ENCODE results near the gene ZNF107.

The ZNF107 gene

GRCh38 chr7:64753032-64753431, 87.1 kb downstream of the ZNF107 start:
- DNase-seq (ENCODE audit: insufficient read length): no peak

DNA sequence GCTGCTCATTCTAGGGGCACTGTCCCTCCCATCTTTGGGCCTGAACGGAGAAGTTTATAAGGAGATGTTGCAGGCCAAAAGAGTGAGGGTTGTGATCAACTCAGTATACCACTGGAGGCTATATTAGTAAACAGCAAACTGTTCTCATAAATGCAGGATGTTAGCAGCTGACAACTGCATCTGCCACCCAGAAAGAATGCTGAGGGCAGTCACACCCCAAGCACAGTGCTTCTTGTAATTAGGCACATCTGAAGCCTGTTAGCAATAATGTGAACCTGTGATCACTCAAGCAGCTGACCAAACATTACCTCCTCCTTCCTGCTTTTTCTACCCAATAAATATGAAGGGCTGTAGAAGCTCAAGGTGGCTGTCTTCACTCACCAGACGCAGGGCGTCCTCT, 89.9 kb downstream of the ZNF107 start:
- no peak for DNase-seq (ENCODE audit: insufficient read length)
- no peak for FAIRE-seq
- TF ChIP-seq POLR2A (IDR thresholded peaks at IDR 0.05; ENCODE audit: low read depth, low read length): no peak
- TF ChIP-seq TAF1 (IDR thresholded peaks at IDR 0.05; ENCODE audit: borderline replicate concordance, low read depth, low read length): no peak
- TF ChIP-seq POLR2AphosphoS5 (IDR thresholded peaks at IDR 0.05; ENCODE audit: low read depth, low read length): no peak

More at GRCh38 chr7:64753032-64753431, 87.1 kb downstream of the ZNF107 start:
- TF ChIP-seq POLR2A (IDR thresholded peaks at IDR 0.05; ENCODE audit: low read depth, low read length): no peak
- TF ChIP-seq TAF1 (IDR thresholded peaks at IDR 0.05; ENCODE audit: borderline replicate concordance, low read depth, low read length): no peak
- no peak for TF ChIP-seq POLR2AphosphoS5 (IDR thresholded peaks at IDR 0.05; ENCODE audit: low read depth, low read length)
- FAIRE-seq: no peak

GRCh38 chr7:64758151-64758550, 92.2 kb downstream of the ZNF107 start:
- no peak for TF ChIP-seq TAF1 (IDR thresholded peaks at IDR 0.05; ENCODE audit: borderline replicate concordance, low read depth, low read length)
- TF ChIP-seq POLR2AphosphoS5 (IDR thresholded peaks at IDR 0.05; ENCODE audit: low read depth, low read length): no peak
- TF ChIP-seq POLR2A (IDR thresholded peaks at IDR 0.05; ENCODE audit: low read depth, low read length): no peak
- FAIRE-seq: no peak
- DNase-seq (ENCODE audit: insufficient read length): no peak

All from GM12892 (cell line).